HG03469 (cell line): ENCODE measurements around the gene BORCS8.
"Not testable (repeated sequence)": the region's sequence is repeated elsewhere in the genome, so short reads cannot be mapped to it uniquely, and the experiment has no call there.

Experiments used
- ATAC-seq: cut with Tn5 transposase; IDR thresholded peaks from one replicate; pipeline ENCODE4 v1.9.1; 2021; ENCODE audit warnings: mild to moderate bottlenecking, moderate library complexity, moderate number of reproducible peaks; ENCODE audit not compliant: unreplicated experiment

The BORCS8 gene

DNA sequence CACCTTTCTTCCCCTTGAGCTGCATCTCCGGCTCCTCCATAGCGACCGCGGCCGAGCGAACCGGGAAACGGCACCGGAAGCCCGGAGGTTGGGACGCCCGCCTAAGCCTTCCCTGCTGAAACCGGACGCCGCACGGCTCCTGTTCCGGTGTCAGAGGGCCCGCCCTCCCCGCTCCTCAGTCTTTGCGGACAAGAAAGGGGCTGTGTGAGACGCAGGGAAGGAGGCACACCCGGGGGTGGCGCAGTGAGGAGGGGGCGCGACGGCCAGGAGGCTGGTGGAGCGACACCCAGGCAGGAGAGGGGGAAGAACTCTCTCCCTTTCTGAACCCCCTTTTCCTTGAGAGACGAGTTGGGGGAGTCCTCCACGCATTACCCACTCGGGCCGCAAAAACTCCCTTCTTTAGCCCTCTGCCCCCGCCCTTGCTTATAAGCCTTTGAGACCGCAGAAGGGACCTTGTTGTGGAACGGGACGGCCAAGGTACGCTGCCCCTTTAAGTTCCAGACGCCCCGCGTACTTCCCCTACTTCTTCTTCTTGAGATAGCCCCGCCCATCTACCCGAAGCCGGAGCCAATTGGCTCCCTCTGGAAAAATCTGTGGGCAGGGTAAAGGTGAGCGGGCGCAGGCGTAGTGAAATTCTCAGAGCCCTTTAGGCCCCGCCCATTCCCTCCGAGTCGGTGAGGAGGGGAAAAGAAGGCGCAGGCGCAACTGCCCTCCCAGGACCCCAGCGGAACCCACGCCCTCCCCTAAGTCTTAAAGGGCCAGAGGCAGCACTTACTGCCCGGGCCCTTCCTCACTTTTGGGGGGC, at the start of gene BORCS8, which contains the start of gene RFXANK:
Gene BORCS8, minus strand, starts transcription at position 75 of the 805 bp plus-strand sequence. Its CDS starts 35 bp downstream, at position 40.
Gene RFXANK, plus strand, starts transcription at position 181 of the 805 bp plus-strand sequence. CDS start 1,689 bp downstream, outside the sequence.
- ATAC-seq = peak; percentile 64

- ATAC-seq = no peak
Measured at GRCh38 chr19:19240476-19240875, 48.5 kb upstream of the BORCS8 start.

GRCh38 chr19:19239675-19240074, 47.7 kb upstream of the BORCS8 start:
- no peak for ATAC-seq

- ATAC-seq = no peak
Measured at GRCh38 chr19:19238126-19238894, 46.4 kb upstream of the BORCS8 start.

DNA sequence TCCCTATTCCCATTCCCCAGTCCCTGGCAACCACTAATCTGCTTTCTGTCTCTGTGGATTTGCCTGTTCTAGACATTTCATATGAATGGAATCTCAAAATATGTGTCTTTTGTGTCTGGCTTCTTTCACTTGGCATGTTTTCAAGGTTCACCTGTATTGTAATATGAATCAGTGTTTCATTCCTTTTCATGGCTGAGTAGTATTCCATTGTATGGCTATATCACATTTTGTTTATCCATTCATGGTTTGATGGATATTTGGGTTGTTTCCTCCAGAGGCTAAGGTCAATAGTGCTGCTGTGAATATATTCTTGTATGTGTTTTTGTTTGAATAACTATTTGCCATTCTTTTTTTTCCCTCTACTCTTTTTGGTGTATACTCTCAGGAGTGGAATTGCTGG, 44.2 kb upstream of the BORCS8 start:
- no peak for ATAC-seq

DNA sequence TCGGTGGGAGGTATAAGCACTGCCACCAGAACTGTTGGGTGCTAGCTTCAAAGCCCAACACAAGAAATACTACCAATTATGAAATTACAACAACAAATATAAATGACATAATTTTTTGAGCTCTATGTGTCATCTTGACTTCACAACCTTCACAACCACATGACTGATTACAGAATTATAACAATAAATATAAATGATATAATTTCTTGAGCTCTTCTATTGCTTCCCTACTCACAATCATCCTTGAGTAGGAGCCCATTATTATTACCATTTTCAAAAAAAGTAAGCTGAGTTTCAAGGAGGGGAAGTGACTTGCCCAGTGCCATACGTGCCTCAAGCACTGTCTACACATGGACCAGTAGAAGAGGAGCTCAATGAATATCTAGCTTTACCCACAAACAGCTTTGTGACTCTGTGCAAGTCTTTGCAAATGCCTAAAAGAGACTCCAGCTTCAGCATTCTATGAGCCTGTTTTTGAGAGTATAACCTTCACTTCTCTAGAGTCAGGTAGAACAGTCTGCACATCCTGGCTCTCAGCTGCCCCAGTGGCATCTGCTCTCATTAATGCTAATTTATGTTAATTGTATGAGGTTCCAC, 42.4 kb upstream of the BORCS8 start:
- no peak for ATAC-seq

GRCh38 chr19:19232261-19232721, 40.3 kb upstream of the BORCS8 start:
- no peak for ATAC-seq

GRCh38 chr19:19230999-19231398, 39.0 kb upstream of the BORCS8 start:
- ATAC-seq = no peak

DNA sequence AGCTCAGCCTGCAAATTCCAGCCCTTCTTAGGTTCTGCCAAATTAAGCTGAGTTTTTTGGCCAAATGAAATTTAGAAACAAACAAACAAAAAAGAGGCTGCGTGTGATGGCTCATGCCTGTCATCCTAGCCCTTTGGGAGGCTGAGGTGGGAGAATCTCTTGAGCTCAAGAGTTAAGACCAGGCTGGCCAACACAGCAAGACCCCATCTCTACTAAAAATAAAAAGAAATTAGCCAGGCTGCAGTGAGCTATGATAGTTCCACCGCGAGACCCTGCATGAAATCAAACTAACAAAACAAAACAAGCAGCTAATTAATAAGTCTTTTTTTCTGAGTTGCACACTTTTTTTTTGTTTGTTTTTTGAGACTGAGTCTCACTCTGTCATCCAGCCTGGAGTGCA, 37.7 kb upstream of the BORCS8 start:
- ATAC-seq = no peak

- no peak for ATAC-seq
Measured at GRCh38 chr19:19227217-19227616, 35.3 kb upstream of the BORCS8 start.

GRCh38 chr19:19226663-19227062, 34.7 kb upstream of the BORCS8 start:
- no peak for ATAC-seq

GRCh38 chr19:19226204-19226603, 34.3 kb upstream of the BORCS8 start:
- no peak for ATAC-seq

DNA sequence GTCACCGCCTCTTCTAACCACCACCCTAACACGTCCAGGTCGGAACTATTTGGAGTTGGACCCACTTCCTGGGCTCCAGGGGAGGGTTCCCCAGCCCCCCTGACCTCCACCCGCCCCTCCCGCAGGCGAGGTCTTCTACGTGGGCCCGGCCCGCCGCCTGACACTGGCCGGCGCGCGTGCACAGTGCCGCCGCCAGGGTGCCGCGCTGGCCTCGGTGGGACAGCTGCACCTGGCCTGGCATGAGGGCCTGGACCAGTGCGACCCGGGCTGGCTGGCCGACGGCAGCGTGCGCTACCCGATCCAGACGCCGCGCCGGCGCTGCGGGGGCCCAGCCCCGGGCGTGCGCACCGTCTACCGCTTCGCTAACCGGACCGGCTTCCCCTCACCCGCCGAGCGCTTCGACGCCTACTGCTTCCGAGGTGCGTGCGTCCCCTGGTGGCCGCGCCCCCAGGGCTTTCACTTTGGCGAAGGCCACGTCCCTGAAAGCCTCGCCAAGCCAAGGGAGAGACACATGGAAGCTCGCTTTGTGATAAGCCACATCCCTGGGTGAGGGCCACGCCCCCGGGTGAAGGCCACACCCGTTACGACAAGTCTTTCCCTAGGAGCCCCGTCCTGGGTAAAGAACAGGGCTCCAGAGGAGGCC, 33.0 kb upstream of the BORCS8 start:
- no peak for ATAC-seq

- no peak for ATAC-seq
Measured at GRCh38 chr19:19224150-19224851, 32.3 kb upstream of the BORCS8 start.

GRCh38 chr19:19223636-19224035, 31.7 kb upstream of the BORCS8 start:
- ATAC-seq = no peak

- no peak for ATAC-seq
Measured at GRCh38 chr19:19223060-19223459, 31.1 kb upstream of the BORCS8 start.

GRCh38 chr19:19221000-19221399, 29.0 kb upstream of the BORCS8 start:
- not testable (repeated sequence) for ATAC-seq

DNA sequence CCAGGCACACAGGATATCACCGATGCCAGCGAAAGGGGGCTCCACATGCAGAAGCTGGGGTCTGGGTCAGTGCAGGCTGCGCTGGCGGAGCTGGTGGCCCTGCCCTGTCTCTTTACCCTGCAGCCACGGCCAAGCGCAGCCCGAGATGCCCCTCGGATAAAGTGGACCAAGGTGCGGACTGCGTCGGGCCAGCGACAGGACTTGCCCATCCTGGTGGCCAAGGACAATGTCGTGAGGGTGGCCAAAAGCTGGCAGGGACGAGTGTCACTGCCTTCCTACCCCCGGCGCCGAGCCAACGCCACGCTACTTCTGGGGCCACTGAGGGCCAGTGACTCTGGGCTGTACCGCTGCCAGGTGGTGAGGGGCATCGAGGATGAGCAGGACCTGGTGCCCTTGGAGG, 27.0 kb upstream of the BORCS8 start:
- ATAC-seq = no peak

- no peak for ATAC-seq
Measured at GRCh38 chr19:19217099-19217498, 25.1 kb upstream of the BORCS8 start.

DNA sequence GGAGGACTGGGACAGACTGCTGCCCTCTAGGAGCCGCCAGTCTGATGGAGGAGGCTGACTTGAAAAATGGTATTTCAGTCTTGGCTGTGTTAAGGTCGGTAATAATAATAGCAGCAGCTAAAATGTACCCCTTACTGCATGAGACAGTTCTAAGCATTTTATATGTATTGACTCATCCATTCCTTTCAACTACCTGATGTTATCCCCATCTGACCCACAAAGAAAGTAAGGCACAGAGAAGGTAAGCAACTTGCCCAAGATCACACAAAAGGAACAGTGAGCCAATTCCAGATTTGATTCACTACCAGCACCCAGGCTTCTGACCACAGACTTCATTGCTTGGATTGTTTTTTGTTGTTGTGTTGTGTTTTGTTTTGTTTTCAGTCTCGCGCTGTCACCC, 23.8 kb upstream of the BORCS8 start:
- ATAC-seq = no peak
